NCI-H187 treated with DMSO at 0.1 percent for 48 hours (cell line): ENCODE data around the gene PLA2G2C.

Source experiments
- DNase-seq: peaks from one replicate; lab custom pipeline; 2025; lab: John Stamatoyannopoulos, UW

Gene PLA2G2C

GRCh38 chr1:20207546-20207945, 21.2 kb upstream of the PLA2G2C start:
- no peak for DNase-seq

GRCh38 chr1:20202166-20202565, 15.8 kb upstream of the PLA2G2C start:
- no peak for DNase-seq

GRCh38 chr1:20200966-20201365, 14.6 kb upstream of the PLA2G2C start:
- DNase-seq: no peak

DNA sequence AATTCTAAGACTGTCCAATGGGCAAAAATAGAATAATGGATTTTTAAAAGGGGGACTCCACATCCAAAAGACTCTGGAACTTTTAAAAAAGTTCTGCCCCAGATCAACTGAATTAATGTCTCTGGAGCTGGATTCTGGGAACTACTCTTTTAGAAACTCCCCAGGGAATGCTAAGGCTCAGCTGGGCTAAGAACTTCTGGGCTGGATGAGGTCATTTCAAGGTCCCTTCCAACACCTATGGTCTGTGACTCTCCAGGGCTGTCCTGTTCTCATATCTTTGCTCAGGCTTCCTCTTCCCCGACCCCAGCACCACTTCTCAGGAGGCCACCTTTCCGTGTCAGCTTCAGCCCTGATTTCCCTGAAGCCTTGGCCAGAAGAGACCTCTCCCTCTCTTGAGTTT, 13.5 kb upstream of the PLA2G2C start:
- DNase-seq: no peak

DNA sequence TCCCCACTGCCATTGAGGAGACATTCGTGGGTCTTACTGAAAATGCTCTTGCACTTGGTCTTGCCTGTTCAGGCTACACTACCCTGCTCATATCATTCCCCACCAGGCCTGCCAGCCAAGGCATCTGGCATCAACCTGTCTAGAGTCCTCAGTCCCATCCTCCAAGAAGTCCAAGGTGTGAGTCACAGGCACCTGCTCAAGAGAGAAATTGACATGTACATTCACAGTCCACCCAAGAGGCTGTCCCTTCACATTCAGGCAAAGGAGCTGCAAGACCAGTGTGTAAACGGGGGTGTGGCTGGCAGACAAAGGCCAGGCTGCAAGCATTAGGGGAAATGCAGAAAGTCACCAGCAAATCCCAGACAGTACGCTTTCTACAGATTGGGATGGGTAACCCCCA, 13.1 kb upstream of the PLA2G2C start:
- DNase-seq: no peak

GRCh38 chr1:20198918-20199317, 12.6 kb upstream of the PLA2G2C start:
- no peak for DNase-seq

GRCh38 chr1:20198296-20198695, 12.0 kb upstream of the PLA2G2C start:
- DNase-seq: no peak

- DNase-seq: no peak
Measured at GRCh38 chr1:20197329-20197791, 11.0 kb upstream of the PLA2G2C start.

- no peak for DNase-seq
Measured at GRCh38 chr1:20195462-20195780, 9.1 kb upstream of the PLA2G2C start.

DNA sequence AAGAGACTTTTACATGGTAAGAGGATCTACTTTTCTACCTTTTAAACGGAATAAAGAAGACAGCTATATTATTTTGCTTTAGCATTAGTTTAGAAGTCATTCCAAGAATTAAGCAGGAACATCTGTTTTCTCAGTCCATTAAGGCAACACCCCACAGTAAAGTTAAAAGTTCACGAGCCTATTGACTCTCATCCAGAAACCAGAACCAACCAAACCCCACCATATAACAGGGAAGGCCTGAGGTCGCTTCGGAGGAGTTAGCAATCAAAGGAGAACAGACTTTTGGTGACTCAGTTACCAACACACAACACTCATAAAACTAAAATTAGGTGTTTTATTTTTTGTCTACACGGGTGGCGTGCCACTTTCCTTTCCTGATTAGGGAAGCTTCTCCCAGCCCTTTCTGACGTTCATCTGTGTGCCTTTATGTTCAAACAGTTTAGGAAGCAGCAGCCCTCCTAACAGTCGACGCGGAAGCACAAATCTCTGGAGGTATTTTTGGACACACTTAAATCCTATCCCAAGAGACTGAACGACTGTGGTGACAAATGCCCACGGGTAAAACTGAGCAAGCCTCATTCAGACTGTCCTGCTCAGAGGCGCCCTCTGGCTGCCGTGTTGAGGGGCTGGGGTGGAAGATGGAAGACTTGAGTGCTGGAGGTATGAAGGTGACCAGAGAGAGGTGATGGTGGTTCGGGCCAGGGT, 8.6 kb upstream of the PLA2G2C start:
- no peak for DNase-seq

GRCh38 chr1:20194224-20194623, 7.9 kb upstream of the PLA2G2C start:
- DNase-seq: no peak

DNA sequence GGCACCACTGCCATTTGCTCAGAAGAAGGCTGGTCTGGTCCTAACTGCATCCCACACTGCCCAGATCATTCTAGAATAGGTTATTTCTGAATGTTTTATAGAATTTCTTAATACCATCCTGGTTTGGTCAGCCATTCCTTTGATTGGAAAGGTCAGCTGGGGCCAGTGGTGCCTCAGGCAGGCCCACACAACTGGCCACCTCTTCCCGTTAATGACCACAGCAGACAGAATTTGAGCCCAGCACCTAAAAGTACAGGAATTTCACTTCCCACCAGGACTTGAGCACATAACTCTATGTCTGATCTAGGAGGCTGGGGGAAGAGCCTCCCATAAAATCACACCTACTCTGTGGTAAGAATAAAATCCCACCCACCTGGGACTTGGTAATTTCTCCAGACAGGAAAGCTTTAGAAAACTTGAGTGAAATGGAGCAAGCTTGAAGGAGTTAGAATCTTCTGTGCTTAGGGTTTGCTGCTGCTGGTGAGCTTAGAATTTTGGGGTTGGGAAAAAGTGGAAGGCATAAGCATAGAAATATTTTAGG, 6.6 kb upstream of the PLA2G2C start:
- DNase-seq: no peak

DNA sequence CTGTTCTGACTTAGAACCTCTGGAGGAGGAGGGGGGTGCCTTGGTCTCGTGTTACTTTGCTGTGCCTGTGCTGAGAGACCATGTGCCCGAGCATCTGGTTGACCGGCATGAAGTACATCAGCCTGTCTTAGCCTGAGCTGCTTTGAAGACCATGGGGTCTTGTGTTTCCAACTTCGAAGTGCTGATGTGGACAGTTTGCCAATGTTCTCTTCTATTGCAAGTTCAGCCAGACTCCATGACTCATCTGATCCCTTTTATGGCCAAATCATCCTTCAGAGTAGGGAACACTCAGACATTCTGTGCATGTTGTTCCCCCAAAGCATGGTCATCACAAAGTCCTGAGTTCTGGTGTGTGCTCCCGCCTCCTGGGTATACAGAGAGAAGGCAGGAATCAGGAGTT, 6.0 kb upstream of the PLA2G2C start:
- no peak for DNase-seq

- no peak for DNase-seq
Measured at GRCh38 chr1:20191266-20191825, 5.0 kb upstream of the PLA2G2C start.

DNA sequence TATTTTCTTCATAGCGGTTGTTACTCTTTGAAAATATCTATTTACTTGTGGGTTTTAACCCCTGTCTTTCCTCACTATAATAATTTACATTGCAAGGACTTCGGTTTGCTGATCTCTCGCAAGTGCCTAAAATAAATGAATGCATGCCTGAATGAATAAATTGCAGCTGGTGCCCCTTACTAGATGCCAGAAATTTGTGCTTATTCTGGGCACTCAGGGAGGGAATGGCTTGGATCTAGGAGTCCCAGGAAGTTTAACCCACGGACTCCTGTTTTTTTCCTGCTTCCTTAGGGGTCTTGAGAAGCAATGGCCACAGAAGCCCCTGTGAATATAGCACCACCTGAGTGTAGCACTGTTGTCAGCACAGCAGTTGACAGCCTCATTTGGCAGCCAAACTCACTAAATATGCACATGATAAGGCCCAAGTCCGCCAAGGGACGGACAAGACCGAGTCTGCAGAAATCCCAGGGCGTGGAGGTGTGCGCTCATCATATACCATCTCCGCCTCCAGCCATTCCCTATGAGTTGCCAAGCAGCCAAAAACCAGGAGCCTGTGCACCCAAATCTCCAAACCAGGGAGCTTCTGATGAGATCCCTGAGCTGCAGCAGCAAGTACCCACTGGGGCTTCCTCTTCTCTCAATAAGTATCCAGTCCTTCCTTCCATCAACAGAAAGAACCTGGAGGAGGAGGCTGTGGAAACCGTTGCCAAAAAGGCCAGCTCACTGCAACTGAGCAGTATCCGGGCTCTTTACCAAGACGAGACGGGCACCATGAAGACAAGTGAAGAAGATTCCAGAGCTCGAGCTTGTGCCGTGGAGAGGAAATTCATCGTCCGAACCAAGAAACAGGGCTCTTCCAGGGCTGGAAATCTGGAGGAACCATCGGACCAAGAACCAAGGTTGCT, 4.2 kb upstream of the PLA2G2C start:
- no peak for DNase-seq

- DNase-seq: no peak
Measured at GRCh38 chr1:20189664-20190063, 3.3 kb upstream of the PLA2G2C start.

- DNase-seq: no peak
Measured at GRCh38 chr1:20188455-20188817, 2.1 kb upstream of the PLA2G2C start.

DNA sequence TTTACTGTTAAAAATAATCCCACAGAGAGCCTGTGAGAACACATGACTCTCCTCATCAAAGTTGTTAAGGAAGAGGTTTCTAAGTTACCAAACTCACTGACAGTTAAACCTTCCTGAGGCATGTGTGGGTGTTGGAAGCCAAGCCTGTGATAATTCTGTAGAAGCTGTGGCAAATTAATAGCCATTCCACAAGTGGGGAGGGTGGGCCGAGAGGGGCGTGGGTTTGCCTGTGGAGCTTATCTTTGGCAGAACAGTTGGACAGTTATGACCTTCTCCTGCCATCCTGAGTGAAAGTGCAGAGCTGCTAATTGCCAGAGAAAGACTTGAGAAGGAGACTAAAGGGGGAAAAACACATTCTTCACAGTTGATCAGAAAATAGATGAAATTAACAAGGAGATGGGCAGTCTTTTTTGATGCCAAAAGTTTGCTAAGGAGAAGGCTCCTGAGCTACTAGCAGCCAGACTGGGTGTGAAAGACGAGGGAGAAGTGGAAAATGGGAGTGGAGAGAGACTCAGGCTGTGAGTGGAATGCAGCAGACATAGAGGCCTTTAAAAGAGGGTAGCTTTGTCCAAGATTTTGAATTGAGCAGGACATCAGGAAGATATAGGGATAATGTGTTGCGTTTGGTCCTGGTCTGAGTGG, 1.6 kb upstream of the PLA2G2C start:
- DNase-seq: no peak

GRCh38 chr1:20187103-20187812, 940 bp upstream of the PLA2G2C start:
- DNase-seq: no peak

- no peak for DNase-seq
Measured at GRCh38 chr1:20184997-20185833, 1.1 kb downstream of the PLA2G2C start.

DNA sequence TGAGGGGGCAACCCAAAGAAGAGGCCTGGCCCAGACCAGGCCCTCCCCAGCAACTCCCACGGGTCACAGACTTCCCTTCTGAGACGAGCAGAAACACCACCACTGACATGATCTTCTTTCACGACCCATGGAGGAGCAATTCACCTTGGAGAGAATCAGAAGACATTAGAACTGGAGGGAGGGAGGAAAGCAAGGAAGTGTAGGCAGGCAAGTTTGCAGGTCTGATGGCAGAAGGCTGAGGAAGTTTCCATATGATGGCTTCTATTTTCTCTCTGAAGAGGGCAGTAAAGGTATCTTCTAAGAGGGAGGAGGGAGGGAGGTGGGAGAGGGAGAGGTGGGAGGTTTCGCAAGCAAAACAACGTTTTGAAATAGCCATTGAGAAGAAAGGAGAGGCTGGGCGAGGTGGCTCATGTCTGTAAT, 1.8 kb downstream of the PLA2G2C start:
- no peak for DNase-seq
